ENCODE results near the gene SPEM3.

DNA sequence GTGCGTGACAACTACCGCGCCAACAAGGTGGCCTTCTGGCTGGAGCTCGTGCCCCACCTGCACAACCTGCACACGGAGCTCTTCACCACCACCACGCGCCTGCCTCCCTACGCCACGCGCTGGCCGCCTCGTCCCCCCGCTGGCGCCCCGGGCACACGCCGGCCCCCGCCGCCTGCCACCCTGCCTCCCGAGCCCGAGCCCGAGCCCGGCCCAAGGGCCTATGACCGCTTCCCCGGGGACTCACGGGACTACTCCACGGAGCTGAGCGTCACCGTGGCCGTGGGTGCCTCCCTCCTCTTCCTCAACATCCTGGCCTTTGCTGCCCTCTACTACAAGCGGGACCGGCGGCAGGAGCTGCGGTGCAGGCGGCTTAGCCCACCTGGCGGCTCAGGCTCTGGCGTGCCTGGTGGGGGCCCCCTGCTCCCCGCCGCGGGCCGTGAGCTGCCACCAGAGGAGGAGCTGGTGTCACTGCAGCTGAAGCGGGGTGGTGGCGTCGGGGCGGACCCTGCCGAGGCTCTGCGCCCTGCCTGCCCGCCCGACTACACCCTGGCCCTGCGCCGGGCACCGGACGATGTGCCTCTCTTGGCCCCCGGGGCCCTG lies 11.5 kb upstream of the SPEM3 start:
- TF ChIP-seq EZH2 (IDR thresholded peaks at IDR 0.05; ENCODE audit: borderline replicate concordance, low read depth, low read length, severe bottlenecking): no peak
- TF ChIP-seq, protein P1, sequence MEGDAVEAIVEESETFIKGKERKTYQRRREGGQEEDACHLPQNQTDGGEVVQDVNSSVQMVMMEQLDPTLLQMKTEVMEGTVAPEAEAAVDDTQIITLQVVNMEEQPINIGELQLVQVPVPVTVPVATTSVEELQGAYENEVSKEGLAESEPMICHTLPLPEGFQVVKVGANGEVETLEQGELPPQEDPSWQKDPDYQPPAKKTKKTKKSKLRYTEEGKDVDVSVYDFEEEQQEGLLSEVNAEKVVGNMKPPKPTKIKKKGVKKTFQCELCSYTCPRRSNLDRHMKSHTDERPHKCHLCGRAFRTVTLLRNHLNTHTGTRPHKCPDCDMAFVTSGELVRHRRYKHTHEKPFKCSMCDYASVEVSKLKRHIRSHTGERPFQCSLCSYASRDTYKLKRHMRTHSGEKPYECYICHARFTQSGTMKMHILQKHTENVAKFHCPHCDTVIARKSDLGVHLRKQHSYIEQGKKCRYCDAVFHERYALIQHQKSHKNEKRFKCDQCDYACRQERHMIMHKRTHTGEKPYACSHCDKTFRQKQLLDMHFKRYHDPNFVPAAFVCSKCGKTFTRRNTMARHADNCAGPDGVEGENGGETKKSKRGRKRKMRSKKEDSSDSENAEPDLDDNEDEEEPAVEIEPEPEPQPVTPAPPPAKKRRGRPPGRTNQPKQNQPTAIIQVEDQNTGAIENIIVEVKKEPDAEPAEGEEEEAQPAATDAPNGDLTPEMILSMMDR (IDR thresholded peaks at IDR 0.05; ENCODE audit: borderline replicate concordance, extremely low read depth, low read length, poor library complexity, severe bottlenecking): no peak

Data from DND-41 (cell line).